ENCODE data around the gene AMIGO2. TPM values are rescaled to one million over a fixed set of nuclear protein-coding genes. Genes with fewer than 3 reads are reported as not detected.

Gene AMIGO2
- total RNA-seq, 3 donors from 2014 or later = 3.5 to 39.3 (median 4.8) TPM

DNA sequence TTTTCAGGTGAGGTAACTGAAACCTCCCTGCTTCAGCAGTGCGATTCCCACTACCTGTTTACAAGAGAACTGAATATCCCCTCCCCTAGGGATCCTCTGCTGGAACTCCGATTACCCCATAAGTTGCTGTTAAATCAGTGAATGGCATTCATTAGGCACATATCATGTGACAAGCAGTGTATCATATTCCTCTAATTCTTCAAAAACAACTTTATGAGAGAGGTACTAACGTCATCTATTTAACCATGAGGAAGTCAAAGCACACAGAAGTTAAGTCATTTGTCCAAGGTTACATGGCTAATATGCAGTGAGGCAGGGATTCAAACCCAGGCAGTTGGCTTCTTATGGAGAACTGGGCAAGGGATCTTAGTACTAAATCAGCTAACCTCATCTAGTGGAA, 44.3 kb downstream of the AMIGO2 start:
- no peak for ATAC-seq
- Histone ChIP-seq H3K4me3 (no peak overlapping the region), H3K36me3 (ENCODE audit: low read depth) (no peaks in the 10 kb centered on the region), H3K4me1 (ENCODE audit: low read depth) (peaks cover 7% of the 10 kb centered on the region), H3K9me3 (no peaks in the 10 kb centered on the region)
- no peak for DNase-seq
- TF ChIP-seq, protein P1, sequence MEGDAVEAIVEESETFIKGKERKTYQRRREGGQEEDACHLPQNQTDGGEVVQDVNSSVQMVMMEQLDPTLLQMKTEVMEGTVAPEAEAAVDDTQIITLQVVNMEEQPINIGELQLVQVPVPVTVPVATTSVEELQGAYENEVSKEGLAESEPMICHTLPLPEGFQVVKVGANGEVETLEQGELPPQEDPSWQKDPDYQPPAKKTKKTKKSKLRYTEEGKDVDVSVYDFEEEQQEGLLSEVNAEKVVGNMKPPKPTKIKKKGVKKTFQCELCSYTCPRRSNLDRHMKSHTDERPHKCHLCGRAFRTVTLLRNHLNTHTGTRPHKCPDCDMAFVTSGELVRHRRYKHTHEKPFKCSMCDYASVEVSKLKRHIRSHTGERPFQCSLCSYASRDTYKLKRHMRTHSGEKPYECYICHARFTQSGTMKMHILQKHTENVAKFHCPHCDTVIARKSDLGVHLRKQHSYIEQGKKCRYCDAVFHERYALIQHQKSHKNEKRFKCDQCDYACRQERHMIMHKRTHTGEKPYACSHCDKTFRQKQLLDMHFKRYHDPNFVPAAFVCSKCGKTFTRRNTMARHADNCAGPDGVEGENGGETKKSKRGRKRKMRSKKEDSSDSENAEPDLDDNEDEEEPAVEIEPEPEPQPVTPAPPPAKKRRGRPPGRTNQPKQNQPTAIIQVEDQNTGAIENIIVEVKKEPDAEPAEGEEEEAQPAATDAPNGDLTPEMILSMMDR (IDR thresholded peaks at IDR 0.05) = no peak
- intact Hi-C loops (cut with DNase I, micrococcal nuclease) = loop anchor here in 1 of 2 donors (10.0 kb wide), 1 partner anchor 279 kb away; no protein-coding TSS in a partner anchor

DNA sequence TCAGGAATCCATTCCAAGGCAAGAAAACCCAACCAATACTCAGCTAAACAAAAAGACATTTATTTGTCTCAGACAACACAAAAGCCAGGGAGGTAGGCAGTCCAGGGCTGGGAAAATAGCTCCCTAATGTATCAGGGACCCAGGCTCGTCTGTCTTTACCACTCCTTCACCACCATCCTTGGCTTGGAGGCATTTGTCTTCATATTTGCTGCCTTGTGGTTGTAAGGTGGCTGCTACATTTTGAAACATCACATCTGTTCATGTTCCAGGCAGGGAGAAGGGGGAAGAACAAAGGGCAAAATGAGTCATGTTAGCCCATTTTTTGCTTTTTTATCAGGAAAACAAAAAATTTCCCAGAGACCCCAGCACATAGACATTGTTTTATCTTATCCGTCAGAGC, 45.1 kb downstream of the AMIGO2 start:
- DNase-seq (no peak), ATAC-seq (no peak)
- TF ChIP-seq, protein P1 (IDR thresholded peaks at IDR 0.05) = no peak
- Histone ChIP-seq H3K9me3 (no peaks in the 10 kb centered on the region), H3K36me3 (ENCODE audit: low read depth) (no peaks in the 10 kb centered on the region), H3K4me3 (no peak overlapping the region), H3K4me1 (ENCODE audit: low read depth) (peaks cover 7% of the 10 kb centered on the region)
- intact Hi-C loops (cut with DNase I, micrococcal nuclease) = loop anchor here in 1 of 2 donors (10.0 kb wide), 1 partner anchor 280 kb away; no protein-coding TSS in a partner anchor

DNA sequence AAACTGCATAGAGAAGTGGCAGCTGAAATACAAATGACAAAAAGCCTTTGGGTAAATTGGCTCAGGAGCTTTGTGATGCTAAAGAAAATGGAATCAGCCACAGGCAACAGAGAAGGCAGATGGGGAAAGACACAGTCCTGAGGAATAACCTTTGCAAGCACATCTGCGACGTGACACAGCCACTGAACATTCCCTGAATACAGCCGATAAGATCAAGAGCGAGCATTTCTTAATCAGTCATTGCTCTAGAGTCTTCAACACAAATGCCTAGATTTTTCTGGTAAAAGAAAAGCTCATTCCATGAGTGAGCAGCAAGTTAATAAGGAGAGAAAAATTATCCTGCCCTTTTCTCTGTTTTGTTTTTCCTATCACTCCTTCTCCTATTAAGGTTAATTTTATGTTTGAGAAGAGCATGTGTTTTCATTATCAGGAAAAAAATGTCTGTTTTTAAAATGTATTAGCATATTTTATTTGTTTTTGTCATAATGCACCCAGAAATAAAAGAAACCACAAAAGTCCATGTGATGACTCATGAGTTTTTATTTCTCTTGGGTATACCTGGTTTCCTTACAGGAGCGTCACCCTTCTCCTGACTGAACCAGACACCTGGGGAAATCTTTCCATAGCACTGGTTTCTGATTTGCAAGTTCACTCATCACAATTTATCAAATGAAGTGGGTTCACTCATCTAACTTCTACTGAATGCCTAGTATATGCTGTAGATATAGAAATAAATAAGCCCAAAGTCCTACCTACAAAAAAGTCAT, 45.8 kb downstream of the AMIGO2 start:
- TF ChIP-seq, protein P1 (IDR thresholded peaks at IDR 0.05) = no peak
- Histone ChIP-seq H3K4me1 (ENCODE audit: low read depth) (peaks cover 7% of the 10 kb centered on the region), H3K36me3 (ENCODE audit: low read depth) (no peaks in the 10 kb centered on the region), H3K9me3 (no peaks in the 10 kb centered on the region), H3K4me3 (no peak overlapping the region)
- DNase-seq (no peak), ATAC-seq (no peak)
- intact Hi-C loops (cut with DNase I, micrococcal nuclease) = loop anchor here in 1 of 2 donors (10.0 kb wide), 1 partner anchor 281 kb away; no protein-coding TSS in a partner anchor

DNA sequence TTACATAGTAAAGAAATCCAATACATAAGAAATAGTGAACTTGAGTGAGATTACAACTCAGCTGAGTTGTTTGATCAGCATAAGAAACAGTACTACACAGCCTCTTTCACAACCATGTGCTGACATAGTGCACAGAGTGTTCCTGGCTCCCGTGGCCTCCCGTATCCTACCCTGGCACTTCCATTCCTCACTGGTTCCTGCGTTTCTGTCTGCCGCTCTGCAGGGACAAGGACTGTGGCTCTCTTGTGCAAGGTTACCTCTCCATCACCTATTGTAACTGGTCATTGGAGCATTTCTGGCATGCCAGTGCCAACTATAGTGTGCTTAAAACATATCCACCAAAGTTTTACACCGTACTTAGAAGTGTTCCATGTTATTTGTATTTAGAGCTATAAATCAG, 46.7 kb downstream of the AMIGO2 start:
- Histone ChIP-seq H3K4me1 (ENCODE audit: low read depth) (no peaks in the 10 kb centered on the region), H3K36me3 (ENCODE audit: low read depth) (no peaks in the 10 kb centered on the region), H3K4me3 (no peak overlapping the region), H3K9me3 (no peaks in the 10 kb centered on the region)
- intact Hi-C loops (cut with DNase I, micrococcal nuclease) = loop anchor here in 1 of 2 donors (10.0 kb wide), 1 partner anchor 282 kb away; no protein-coding TSS in a partner anchor
- TF ChIP-seq, protein P1 (IDR thresholded peaks at IDR 0.05) = no peak
- DNase-seq = no peak
- ATAC-seq = peak; percentile 44

DNA sequence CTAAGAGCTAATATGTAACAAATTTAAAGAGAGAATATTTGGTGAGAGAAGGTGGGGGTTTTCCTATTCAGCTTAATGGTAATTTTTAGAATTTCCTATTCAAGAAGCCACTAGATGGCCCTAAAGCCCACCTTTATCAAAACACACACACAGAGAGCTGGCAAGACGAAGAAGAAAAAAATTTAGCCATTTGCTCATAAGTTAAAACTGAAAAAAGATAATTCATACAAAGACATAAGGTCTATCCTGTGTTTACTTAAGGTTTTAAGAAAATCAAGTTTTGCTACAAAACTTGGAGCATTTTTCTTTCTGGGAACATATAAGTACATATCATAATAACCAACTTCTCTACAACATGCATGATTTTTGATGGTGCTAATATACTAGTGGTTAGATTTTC, 47.1 kb downstream of the AMIGO2 start:
- peak; percentile 49 for ATAC-seq
- TF ChIP-seq, protein P1 (IDR thresholded peaks at IDR 0.05) = no peak
- Histone ChIP-seq H3K4me3 (no peak overlapping the region), H3K4me1 (ENCODE audit: low read depth) (no peaks in the 10 kb centered on the region), H3K9me3 (no peaks in the 10 kb centered on the region), H3K36me3 (ENCODE audit: low read depth) (no peaks in the 10 kb centered on the region)
- peak in 1 of 3 donors; percentile 36 for DNase-seq
- intact Hi-C loops (cut with DNase I, micrococcal nuclease) = loop anchor here in 1 of 2 donors (10.0 kb wide), 1 partner anchor 282 kb away; no protein-coding TSS in a partner anchor

Data from mucosa of descending colon (tissue), 3 donors.